Endothelial cell of umbilical vein (primary cell): ENCODE measurements around the gene RASSF3. TPM values are rescaled to one million over a fixed set of nuclear protein-coding genes. Genes with fewer than 3 reads are reported as not detected.

ENCODE experiments used
- BruUV-seq: library from RNA; stranded (reverse); fragments of 400-500 nt; replicated peaks from 2 replicates; lab custom pipeline; 2021; lab: Mats Ljungman, UMichigan
- CTCF ChIA-PET: fragments of 300-600, 350-600 bp; sonication (Branson Sonifier 250); formaldehyde crosslinking; loops from one replicate; lab custom pipeline; 2021; ENCODE audit warnings: antibody characterized with exemption, inconsistent platforms; lab: Charles Lee
- POLR2A ChIA-PET: fragments of 300-600, 350-600 bp; sonication (Branson Sonifier 250); formaldehyde crosslinking; loops from one replicate; lab custom pipeline; 2021; ENCODE audit warnings: antibody characterized with exemption, inconsistent platforms; lab: Charles Lee
- DNase-seq: peaks from one replicate; pipeline ENCODE4 v3.0.0-alpha.2; 2011; ENCODE audit warnings: low read depth, low spot score
- FAIRE-seq: peaks from 2 replicates; lab custom pipeline; 2011; peaks lifted over from hg19 to GRCh38; lab: Jason Lieb, UNC
- H2AFZ ChIP-seq: 2 replicates; pipeline ENCODE4 v1.6.0; 2012; ENCODE audit warnings: low read depth, low read length, control low read depth, inconsistent platforms
- H3K27ac ChIP-seq: 2 replicates; pipeline ENCODE4 v1.5.1; 2011; ENCODE audit warnings: low read depth, mild to moderate bottlenecking, control low read depth, low read length, moderate library complexity; ENCODE audit not compliant: insufficient read depth
- H3K27me3 ChIP-seq, 2 experiments: 2 replicates each; pipeline versions ENCODE4 v1.6.0 to v1.6.1; 2011; ENCODE audit warnings: low read length in 2 of 2, mixed read lengths in 1 of 2; ENCODE audit not compliant: control insufficient read depth in 2 of 2, insufficient read depth in 2 of 2
- H3K36me3 ChIP-seq, 2 experiments: 2 replicates in 1 of 2; 3 replicates in 1 of 2; pipeline ENCODE4 v1.5.1; 2011; ENCODE audit warnings: low read length in 2 of 2, mild to moderate bottlenecking in 1 of 2, moderate library complexity in 1 of 2; ENCODE audit not compliant: control insufficient read depth in 2 of 2, insufficient read depth in 2 of 2; ENCODE audit errors: extremely low read depth in 1 of 2
- H3K4me1 ChIP-seq: 3 replicates; pipeline ENCODE4 v1.5.1; 2011; ENCODE audit warnings: mild to moderate bottlenecking, low read length; ENCODE audit not compliant: control insufficient read depth, insufficient read depth; ENCODE audit errors: extremely low read depth
- H3K4me2 ChIP-seq: 2 replicates; pipeline ENCODE4 v1.6.1; 2011; ENCODE audit warnings: low read length, control low read depth, mixed read lengths; ENCODE audit not compliant: insufficient read depth
- H3K4me3 ChIP-seq, 3 experiments: fragments of 200-600 bp in 1 of 3; sonication (generic), shearing (Covaris generic) in 1 of 3; replicated peaks in 1 of 3; 2 replicates each; pipeline ENCODE4 v1.5.1; 2011 to 2016; ENCODE audit warnings: control low read depth in 3 of 3, low read length in 3 of 3, mild to moderate bottlenecking in 2 of 3, inconsistent platforms in 1 of 3, low read depth in 1 of 3, moderate library complexity in 1 of 3; ENCODE audit not compliant: insufficient read depth in 1 of 3
- H3K79me2 ChIP-seq: 2 replicates; pipeline ENCODE4 v1.6.0; 2012; ENCODE audit warnings: low read length, inconsistent platforms; ENCODE audit not compliant: control insufficient read depth, insufficient read depth
- H3K9ac ChIP-seq: replicated peaks from 2 replicates; pipeline ENCODE3; 2011; ENCODE audit warnings: low read length, control low read depth; ENCODE audit not compliant: insufficient read depth; ENCODE audit errors: extremely low read depth
- H3K9me1 ChIP-seq: replicated peaks from 3 replicates; pipeline ENCODE4 v1.6.0; 2011; ENCODE audit warnings: mild to moderate bottlenecking, low read length; ENCODE audit not compliant: control insufficient read depth, insufficient read depth; ENCODE audit errors: extremely low read depth
- H3K9me3 ChIP-seq: replicated peaks from 2 replicates; pipeline ENCODE4 v1.5.1; 2012; ENCODE audit warnings: low read length, inconsistent platforms; ENCODE audit not compliant: control insufficient read depth, insufficient read depth
- H4K20me1 ChIP-seq: replicated peaks from 2 replicates; pipeline ENCODE3; 2011; ENCODE audit warnings: mild to moderate bottlenecking, low read length; ENCODE audit not compliant: control insufficient read depth, insufficient read depth; ENCODE audit errors: extremely low read depth
- EZH2 ChIP-seq: IDR thresholded peaks from 2 replicates; pipeline ENCODE4 v1.6.1; 2012; ENCODE audit warnings: borderline replicate concordance, low read depth, mild to moderate bottlenecking, moderate library complexity, low read length, inconsistent platforms; ENCODE audit not compliant: severe bottlenecking
- FOS ChIP-seq: IDR thresholded peaks from 2 replicates; pipeline ENCODE4 v1.6.1; 2011; ENCODE audit warnings: mild to moderate bottlenecking, low read length, moderate library complexity, borderline replicate concordance; ENCODE audit not compliant: insufficient read depth
- GATA2 ChIP-seq: IDR thresholded peaks from 2 replicates; pipeline ENCODE4 v1.7.0; 2011; ENCODE audit warnings: low read depth, mild to moderate bottlenecking, moderate library complexity, mixed read lengths, low read length; ENCODE audit not compliant: insufficient read length, insufficient read depth
- JUN ChIP-seq: IDR thresholded peaks from 2 replicates; pipeline ENCODE4 v1.6.1; 2011; ENCODE audit warnings: borderline replicate concordance, low read depth; ENCODE audit not compliant: insufficient read length, insufficient read depth
- MAX ChIP-seq: IDR thresholded peaks from 2 replicates; pipeline ENCODE4 v1.6.1; 2011; ENCODE audit not compliant: insufficient read depth, insufficient read length
- MYC ChIP-seq: IDR thresholded peaks from one replicate; pipeline ENCODE4 v1.6.1; 2011; ENCODE audit warnings: mild to moderate bottlenecking, low read depth, low read length
- POLR2A ChIP-seq: IDR thresholded peaks from 2 replicates; pipeline ENCODE4 v1.6.1; 2012; ENCODE audit warnings: low read depth, mild to moderate bottlenecking, control low read depth, low read length
- POLR2AphosphoS5 ChIP-seq: IDR thresholded peaks from 2 replicates; pipeline ENCODE4 v1.6.1; 2012; ENCODE audit warnings: low read depth, mild to moderate bottlenecking, control low read depth, low read length, moderate library complexity; ENCODE audit not compliant: insufficient read depth
- dilution Hi-C: fragments of 300-500 bp; cut with MboI; formaldehyde crosslinking; loops from one replicate; pipeline ENCODE4 v1.15.0; 2019; ENCODE audit warnings: low sequenced_read_pairs; ENCODE audit not compliant: extremely low pct_ligation_motif_present
- intact Hi-C: fragments of 100-400 bp; cut with micrococcal nuclease; formaldehyde crosslinking; loops from one replicate; pipeline ENCODE4 v1.10.0; 2022
- polyA plus RNA-seq, 4 experiments: library from polyadenylated mRNA; depleted of rRNA in 3 of 4; stranded (reverse) in 3 of 4; unstranded in 1 of 4; fragments of >200 nt; gene quantifications; 2 replicates each; pipeline versions ENCODE4 v1.2.1 to v1.2.3, GENCODE V29; 2011 to 2012; ENCODE audit warnings: missing spikeins in 1 of 4
- total RNA-seq: library from RNA; stranded (reverse); gene quantifications from 2 replicates; pipeline ENCODE4 v1.2.3, GENCODE V29; 2021
- TF ChIP-seq, protein P1 (sequence below), 2 donors: IDR thresholded peaks; 1 replicate in 1 of 2; 2 replicates in 1 of 2; pipeline ENCODE4 v1.5.1; 2011; ENCODE audit warnings: low read length in 2 of 2, mild to moderate bottlenecking in 2 of 2, moderate library complexity in 2 of 2, control low read depth in 1 of 2, inconsistent platforms in 1 of 2, low read depth in 1 of 2; ENCODE audit not compliant: insufficient read depth in 1 of 2; ENCODE audit errors: extremely low read depth in 1 of 2

Gene RASSF3
- total and polyA plus RNA-seq, 2 donors (not counting 3 experiments of a cell fraction or from before 2014, with no cell fraction given): 20.2 to 60.8 TPM

GRCh38 chr12:64595863-64596793 is 14.2 kb upstream of the RASSF3 start:
- H3K4me3 ChIP-seq: no peak overlapping the region
- H4K20me1 ChIP-seq: no peaks in the 10 kb centered on the region
- CTCF ChIA-PET: interaction anchor here (1.3 kb wide), 1 partner anchor 47 kb away, joined by 5 read pairs; no protein-coding TSS in a partner anchor
- dilution Hi-C loops (no loop called here), intact Hi-C loops (no loop called here)
- no peak overlapping the region for H3K27ac ChIP-seq
- H3K9me1 ChIP-seq: peaks cover 4% of the 10 kb centered on the region
- H3K4me1 ChIP-seq: no peaks in the 10 kb centered on the region
- POLR2A ChIA-PET: no interaction called here
- no peak overlapping the region for H2AFZ ChIP-seq
- no peak for FAIRE-seq
- TF ChIP-seq POLR2A: no peak
- TF ChIP-seq, protein P1, sequence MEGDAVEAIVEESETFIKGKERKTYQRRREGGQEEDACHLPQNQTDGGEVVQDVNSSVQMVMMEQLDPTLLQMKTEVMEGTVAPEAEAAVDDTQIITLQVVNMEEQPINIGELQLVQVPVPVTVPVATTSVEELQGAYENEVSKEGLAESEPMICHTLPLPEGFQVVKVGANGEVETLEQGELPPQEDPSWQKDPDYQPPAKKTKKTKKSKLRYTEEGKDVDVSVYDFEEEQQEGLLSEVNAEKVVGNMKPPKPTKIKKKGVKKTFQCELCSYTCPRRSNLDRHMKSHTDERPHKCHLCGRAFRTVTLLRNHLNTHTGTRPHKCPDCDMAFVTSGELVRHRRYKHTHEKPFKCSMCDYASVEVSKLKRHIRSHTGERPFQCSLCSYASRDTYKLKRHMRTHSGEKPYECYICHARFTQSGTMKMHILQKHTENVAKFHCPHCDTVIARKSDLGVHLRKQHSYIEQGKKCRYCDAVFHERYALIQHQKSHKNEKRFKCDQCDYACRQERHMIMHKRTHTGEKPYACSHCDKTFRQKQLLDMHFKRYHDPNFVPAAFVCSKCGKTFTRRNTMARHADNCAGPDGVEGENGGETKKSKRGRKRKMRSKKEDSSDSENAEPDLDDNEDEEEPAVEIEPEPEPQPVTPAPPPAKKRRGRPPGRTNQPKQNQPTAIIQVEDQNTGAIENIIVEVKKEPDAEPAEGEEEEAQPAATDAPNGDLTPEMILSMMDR (IDR thresholded peaks at IDR 0.05; ENCODE audit: extremely low read depth in 1 of 2, insufficient read depth in 1 of 2, low read depth in 1 of 2, low read length in 2 of 2): no peak
- no peak for TF ChIP-seq MAX
- TF ChIP-seq MYC: no peak
- TF ChIP-seq EZH2: no peak
- TF ChIP-seq GATA2: no peak
- no peak for TF ChIP-seq POLR2AphosphoS5
- no peak for TF ChIP-seq JUN
- TF ChIP-seq FOS: no peak
- no peaks in the 10 kb centered on the region for H3K27me3 ChIP-seq
- H3K36me3 ChIP-seq: no peaks in the 10 kb centered on the region
- BruUV-seq: no TSS peak
- H3K9me3 ChIP-seq: no peaks in the 10 kb centered on the region
- H3K9ac ChIP-seq: no peak overlapping the region
- DNase-seq: no peak
- no peak overlapping the region for H3K4me2 ChIP-seq
- H3K79me2 ChIP-seq: no peaks in the 10 kb centered on the region
